Upper lobe of right lung (tissue), 1 donor: ENCODE results near the gene ARID4A. TPM values are rescaled to one million over a fixed set of nuclear protein-coding genes. Genes with fewer than 3 reads are reported as not detected.
A peak's percentile ranks its signal among the peaks of the same experiment; 100 is the strongest.

Source experiments
- ATAC-seq: fragments of 200-7000 bp; cut with Tn5 transposase; one replicate; pipeline ENCODE4 v1.9.1; 2020; ENCODE audit warnings: mild to moderate bottlenecking, moderate library complexity
- DNase-seq: peaks from one replicate; pipeline ENCODE4 v3.0.0-alpha.2; 2020
- H3K27ac ChIP-seq: fragments of 200-600 bp; one replicate; pipeline ENCODE4 v1.8.0; 2022
- H3K27me3 ChIP-seq: fragments of 200-600 bp; one replicate; pipeline ENCODE4 v1.8.0; 2022; ENCODE audit warnings: mild to moderate bottlenecking
- H3K36me3 ChIP-seq: fragments of 200-600 bp; one replicate; pipeline ENCODE4 v1.8.0; 2022
- H3K4me1 ChIP-seq: fragments of 200-600 bp; one replicate; pipeline ENCODE4 v1.8.0; 2022
- H3K4me3 ChIP-seq: fragments of 200-600 bp; one replicate; pipeline ENCODE4 v1.8.0; 2022; ENCODE audit warnings: mild to moderate bottlenecking
- H3K9me3 ChIP-seq: fragments of 200-600 bp; one replicate; pipeline ENCODE4 v1.8.0; 2022
- CTCF ChIP-seq: fragments of 200-600 bp; IDR thresholded peaks from one replicate; pipeline ENCODE4 v1.8.0; 2022; ENCODE audit warnings: antibody characterized with exemption
- intact Hi-C: fragments of 100-400 bp; cut with DNase I; formaldehyde crosslinking; loops from one replicate; pipeline ENCODE4 v1.11.0; 2022
- total RNA-seq: library from RNA; stranded (reverse); fragmentation: NEBNext Ultra II Directional; extraction: Animal tissue kit (Norgen Biotek cat#: 25700); gene quantifications from one replicate; pipeline ENCODE4 v1.2.1, GENCODE V29; 2021
- donor health status: DM: no; HTN: yes; CAD: no; lungs with severe emphysema.

ARID4A gene
- total RNA-seq, 1 donor from 2014 or later = 37.0 TPM

- DNase-seq (no peak), ATAC-seq (no peak)
- H3K27me3 ChIP-seq = no peaks in the 10 kb centered on the region
- H3K4me3 ChIP-seq = no peak overlapping the region
- intact Hi-C loops = no loop called here
- H3K4me1 ChIP-seq = peaks cover 17% of the 10 kb centered on the region
- TF ChIP-seq CTCF = no peak
- H3K27ac ChIP-seq = no peak overlapping the region
- no peaks in the 10 kb centered on the region for H3K9me3 ChIP-seq
- H3K36me3 ChIP-seq = peaks cover 91% of the 10 kb centered on the region
Observed at GRCh38 chr14:58270628-58271027, 27.7 kb upstream of the ARID4A start.

GRCh38 chr14:58272588-58273372 lies 25.6 kb upstream of the ARID4A start:
- Histone ChIP-seq H3K4me1 (peaks cover 28% of the 10 kb centered on the region), H3K27me3 (no peaks in the 10 kb centered on the region), H3K9me3 (no peaks in the 10 kb centered on the region), H3K27ac (no peak overlapping the region), H3K4me3 (no peak overlapping the region), H3K36me3 (peaks cover 77% of the 10 kb centered on the region)
- DNase-seq (no peak), ATAC-seq (peak; percentile 95)
- intact Hi-C loops = no loop called here
- TF ChIP-seq CTCF = peak; percentile 27

GRCh38 chr14:58274881-58275280 lies 23.5 kb upstream of the ARID4A start:
- Histone ChIP-seq H3K27me3 (no peaks in the 10 kb centered on the region), H3K36me3 (peaks cover 74% of the 10 kb centered on the region), H3K4me1 (peaks cover 28% of the 10 kb centered on the region), H3K9me3 (no peaks in the 10 kb centered on the region), H3K4me3 (no peak overlapping the region), H3K27ac (peak overlapping the region; percentile 26)
- intact Hi-C loops = no loop called here
- DNase-seq = no peak
- ATAC-seq = no peak
- no peak for TF ChIP-seq CTCF

- Histone ChIP-seq H3K4me3 (no peak overlapping the region), H3K4me1 (peaks cover 36% of the 10 kb centered on the region), H3K9me3 (no peaks in the 10 kb centered on the region), H3K36me3 (peaks cover 66% of the 10 kb centered on the region), H3K27me3 (no peaks in the 10 kb centered on the region), H3K27ac (no peak overlapping the region)
- TF ChIP-seq CTCF = no peak
- no peak for ATAC-seq
- intact Hi-C loops = no loop called here
- DNase-seq = no peak
Observed at GRCh38 chr14:58275527-58276190, 22.7 kb upstream of the ARID4A start.

GRCh38 chr14:58276208-58276607 lies 22.1 kb upstream of the ARID4A start:
- Histone ChIP-seq H3K4me3 (no peak overlapping the region), H3K27ac (no peak overlapping the region), H3K9me3 (no peaks in the 10 kb centered on the region), H3K27me3 (no peaks in the 10 kb centered on the region), H3K4me1 (peaks cover 42% of the 10 kb centered on the region), H3K36me3 (peaks cover 60% of the 10 kb centered on the region)
- ATAC-seq (no peak), DNase-seq (no peak)
- no peak for TF ChIP-seq CTCF
- intact Hi-C loops = no loop called here
